WERI-Rb-1 (cell line): ENCODE data around the gene NLGN1.

Source experiments
- DNase-seq: peaks from one replicate; pipeline ENCODE4 v3.0.0-alpha.2; 2020
- H3K27ac ChIP-seq: fragments of 250-450 bp; sonication (Bioruptor Pico); 2 replicates; pipeline ENCODE4 v1.5.1; 2020; ENCODE audit warnings: mild to moderate bottlenecking, moderate library complexity
- H3K27me3 ChIP-seq: fragments of 250-450 bp; sonication (Bioruptor Pico); 2 replicates; pipeline ENCODE4 v1.5.1; 2021; ENCODE audit warnings: mild to moderate bottlenecking, low read depth, moderate library complexity; ENCODE audit not compliant: insufficient read depth, severe bottlenecking
- H3K36me3 ChIP-seq: fragments of 250-450 bp; sonication (Bioruptor Pico); 2 replicates; pipeline ENCODE4 v1.5.1; 2020; ENCODE audit warnings: mild to moderate bottlenecking, moderate library complexity
- H3K4me3 ChIP-seq: 2 replicates; pipeline ENCODE4 v1.5.1; 2011; ENCODE audit warnings: low read depth, mild to moderate bottlenecking, control low read depth, low read length
- H3K9me3 ChIP-seq: fragments of 250-450 bp; sonication (Bioruptor Pico); 2 replicates; pipeline ENCODE4 v1.5.1; 2021; ENCODE audit warnings: mild to moderate bottlenecking, moderate library complexity; ENCODE audit not compliant: severe bottlenecking
- CTCF ChIP-seq: IDR thresholded peaks from 2 replicates; pipeline ENCODE4 v1.5.1; 2011; ENCODE audit warnings: low read depth, mild to moderate bottlenecking, control low read depth, inconsistent platforms, low read length

The NLGN1 gene

GRCh38 chr3:173617490-173617889, 219.9 kb downstream of the NLGN1 start:
- Histone ChIP-seq H3K27me3 (no peaks in the 10 kb centered on the region), H3K36me3 (no peaks in the 10 kb centered on the region), H3K4me3 (no peak overlapping the region), H3K27ac (no peak overlapping the region), H3K9me3 (no peaks in the 10 kb centered on the region)
- DNase-seq: no peak
- TF ChIP-seq CTCF: no peak

GRCh38 chr3:173618148-173618547, 220.6 kb downstream of the NLGN1 start:
- H3K27me3 ChIP-seq: no peaks in the 10 kb centered on the region
- DNase-seq: no peak
- TF ChIP-seq CTCF: no peak
- H3K36me3 ChIP-seq: no peaks in the 10 kb centered on the region
- no peaks in the 10 kb centered on the region for H3K9me3 ChIP-seq
- H3K4me3 ChIP-seq: no peak overlapping the region
- no peak overlapping the region for H3K27ac ChIP-seq

GRCh38 chr3:173618703-173619102, 221.2 kb downstream of the NLGN1 start:
- H3K36me3 ChIP-seq: no peaks in the 10 kb centered on the region
- H3K27me3 ChIP-seq: no peaks in the 10 kb centered on the region
- no peak for TF ChIP-seq CTCF
- no peak overlapping the region for H3K4me3 ChIP-seq
- H3K27ac ChIP-seq: no peak overlapping the region
- no peaks in the 10 kb centered on the region for H3K9me3 ChIP-seq
- DNase-seq: no peak

GRCh38 chr3:173622166-173622565, 224.6 kb downstream of the NLGN1 start:
- no peak for TF ChIP-seq CTCF
- no peak overlapping the region for H3K4me3 ChIP-seq
- no peak for DNase-seq
- H3K27ac ChIP-seq: no peak overlapping the region
- H3K36me3 ChIP-seq: no peaks in the 10 kb centered on the region
- no peaks in the 10 kb centered on the region for H3K27me3 ChIP-seq
- H3K9me3 ChIP-seq: no peaks in the 10 kb centered on the region

GRCh38 chr3:173624086-173624485, 226.5 kb downstream of the NLGN1 start:
- no peaks in the 10 kb centered on the region for H3K36me3 ChIP-seq
- no peaks in the 10 kb centered on the region for H3K27me3 ChIP-seq
- H3K9me3 ChIP-seq: no peaks in the 10 kb centered on the region
- no peak for TF ChIP-seq CTCF
- no peak overlapping the region for H3K27ac ChIP-seq
- H3K4me3 ChIP-seq: no peak overlapping the region
- no peak for DNase-seq

GRCh38 chr3:173630849-173631248, 233.3 kb downstream of the NLGN1 start:
- no peaks in the 10 kb centered on the region for H3K27me3 ChIP-seq
- H3K9me3 ChIP-seq: no peaks in the 10 kb centered on the region
- H3K4me3 ChIP-seq: no peak overlapping the region
- no peak for TF ChIP-seq CTCF
- no peaks in the 10 kb centered on the region for H3K36me3 ChIP-seq
- no peak overlapping the region for H3K27ac ChIP-seq
- no peak for DNase-seq
